ENCODE measurements around the gene SPAG5. TPM values are rescaled to one million over a fixed set of nuclear protein-coding genes. Genes with fewer than 3 reads are reported as not detected.
A peak's percentile ranks its signal among the peaks of the same experiment; 100 is the strongest.

Gene SPAG5
- total and polyA plus RNA-seq, 9 of the 15 experiments (the other 6 are each of a cell fraction or from before 2014, with no cell fraction given) = 94.4 to 286 (median 151) TPM

DNA sequence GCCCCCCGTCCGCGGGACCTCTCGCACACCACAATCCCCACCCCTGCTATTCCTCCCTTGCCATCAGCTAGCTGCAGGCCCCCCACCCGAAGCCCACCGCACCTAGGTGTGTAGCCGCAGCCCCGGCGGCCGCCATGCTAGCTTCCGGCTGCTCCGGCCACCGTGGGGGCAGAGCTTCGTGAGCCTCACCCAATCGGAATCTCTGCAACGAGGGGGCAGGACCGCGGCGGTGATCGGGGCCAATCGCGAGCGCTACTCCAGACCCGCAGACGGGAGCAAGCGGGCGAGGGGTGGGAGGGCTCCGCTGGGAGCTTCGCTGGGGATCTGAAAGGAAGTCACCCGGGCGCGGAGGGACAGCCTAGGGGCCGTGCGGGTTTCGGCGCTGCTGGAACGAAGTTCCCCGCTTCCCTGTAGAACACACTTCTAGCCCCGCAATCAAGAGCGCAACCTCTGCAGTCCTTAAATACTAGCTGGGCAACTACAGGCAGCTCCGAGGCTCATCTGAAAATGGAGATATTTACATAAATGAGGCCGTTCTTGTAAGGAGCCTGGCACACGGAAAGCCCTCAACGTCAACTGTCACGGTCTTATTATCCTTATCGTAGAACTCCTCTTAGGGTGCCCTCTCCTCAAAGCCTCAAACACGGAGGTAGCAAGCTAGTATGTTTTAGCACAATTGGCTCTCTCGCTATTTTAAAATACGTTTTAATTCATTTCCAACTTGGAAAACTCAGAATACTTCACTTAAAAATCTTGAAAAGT lies 27.3 kb downstream of the SPAG5 start, which contains the start of gene PIGS (continued):
- TF ChIP-seq SMC3 (conservative IDR thresholded peaks at IDR 0.05; ENCODE audit: insufficient read depth, low read depth, low read length) = 0 out of 2 replicates have a peak, but pooled peaks have one; percentile 2
- TF ChIP-seq LARP7 (IDR thresholded peaks at IDR 0.05) = no peak
- TF ChIP-seq ZNF398 (CRISPR knock-in tag; IDR thresholded peaks at IDR 0.05) = no peak
- no peak for TF ChIP-seq CHD1 (IDR thresholded peaks at IDR 0.05; ENCODE audit: low read length)
- peak; percentile 54 for TF ChIP-seq HCFC1 (IDR thresholded peaks at IDR 0.05; ENCODE audit: low read depth, low read length)
- TF ChIP-seq MAFG (tag; conservative IDR thresholded peaks at IDR 0.05) = no peak
- TF ChIP-seq ZNF384 (IDR thresholded peaks at IDR 0.05; ENCODE audit: low read depth, low read length) = no peak; the same call in 1 of the 2 replicates
- TF ChIP-seq ZNF197 (CRISPR knock-in tag; IDR thresholded peaks at IDR 0.05; ENCODE audit: low read depth) = no peak
- no peak; the same call in 1 of the 2 replicates for TF ChIP-seq PREB (CRISPR knock-in tag; IDR thresholded peaks at IDR 0.05)
- TF ChIP-seq PRPF4 (IDR thresholded peaks at IDR 0.05; ENCODE audit: insufficient read depth, low read depth, low read length, poor library complexity, severe bottlenecking) = no peak
- no peak; the same call in 1 of the 2 replicates for TF ChIP-seq VEZF1 (CRISPR knock-in tag; IDR thresholded peaks at IDR 0.05)
- no peak for TF ChIP-seq TARDBP (IDR thresholded peaks at IDR 0.05)
- TF ChIP-seq ARID4B (CRISPR knock-in tag; IDR thresholded peaks at IDR 0.05) = no peak
- peak; percentile 59 for TF ChIP-seq FOS (IDR thresholded peaks at IDR 0.05; ENCODE audit: extremely low read depth, insufficient read length)
- TF ChIP-seq CBX5 (IDR thresholded peaks at IDR 0.05; ENCODE audit: borderline replicate concordance, low read depth) = no peak
- no peak for TF ChIP-seq ZNF124 (CRISPR knock-in tag; IDR thresholded peaks at IDR 0.05)
- TF ChIP-seq ZNF445 (CRISPR knock-in tag; IDR thresholded peaks at IDR 0.05; ENCODE audit: low read depth) = no peak
- no peak for TF ChIP-seq ZNF184 (CRISPR knock-in tag; IDR thresholded peaks at IDR 0.05)
- no peak for TF ChIP-seq POLR3G (IDR thresholded peaks at IDR 0.05; ENCODE audit: extremely low read depth, insufficient read length, insufficient replicate concordance)
- TF ChIP-seq RBFOX2 (IDR thresholded peaks at IDR 0.05; ENCODE audit: low read depth, low read length) = peak; percentile 92

All from K562 (cell line).